Measurements from ENCODE around the gene CCNE1.

CCNE1 gene

DNA sequence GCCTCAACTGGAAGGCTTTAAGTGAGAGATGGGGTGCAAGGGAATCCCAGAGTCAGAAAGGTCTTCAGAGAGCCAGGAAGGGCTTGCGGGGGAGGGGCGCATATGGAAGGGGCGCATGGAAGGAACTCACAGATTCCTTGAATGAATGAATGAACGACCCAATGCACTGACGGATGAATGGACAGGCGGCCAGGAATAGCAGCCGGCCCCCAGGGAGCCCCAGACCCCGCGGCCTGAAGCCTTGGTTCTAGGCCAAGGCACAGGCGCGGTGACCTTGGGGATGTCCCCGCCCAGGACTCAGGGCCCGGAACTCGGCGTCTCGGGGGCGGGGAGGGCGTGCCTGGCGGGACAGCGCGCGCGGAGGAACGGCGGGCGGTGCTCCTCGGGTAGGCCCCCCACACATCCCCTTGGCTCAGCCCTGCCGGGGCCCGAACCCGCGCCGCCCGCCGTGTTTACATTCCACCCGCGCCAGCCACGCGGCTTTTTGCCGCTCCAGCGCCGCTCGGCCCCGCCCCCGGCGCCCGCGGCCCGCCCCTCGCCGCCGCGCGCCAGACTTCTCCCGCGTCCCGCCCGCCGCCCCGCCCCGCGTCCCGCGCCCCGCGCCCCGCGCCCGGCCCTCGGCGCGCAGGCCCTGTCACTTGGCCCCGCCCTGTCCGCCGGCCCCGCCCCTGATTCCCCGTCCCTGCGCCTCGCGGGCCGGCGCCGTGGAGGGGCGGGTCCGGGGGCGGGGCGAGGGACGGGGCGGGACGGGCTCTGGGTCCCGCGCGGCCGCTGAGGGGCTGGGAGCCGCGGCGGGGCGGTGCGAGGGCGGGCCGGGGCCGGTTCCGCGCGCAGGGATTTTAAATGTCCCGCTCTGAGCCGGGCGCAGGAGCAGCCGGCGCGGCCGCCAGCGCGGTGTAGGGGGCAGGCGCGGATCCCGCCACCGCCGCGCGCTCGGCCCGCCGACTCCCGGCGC lies at the start of gene CCNE1:
CCNE1 (plus strand) TSS at position 867 of the 955 bp plus-strand sequence. CDS start 565 bp downstream, outside the sequence.
- DNase-seq (ENCODE audit: low spot score), result peak; percentile 94

GRCh38 chr19:29763196-29763595 lies 48.6 kb upstream of the CCNE1 start:
- no peak for DNase-seq (ENCODE audit: low spot score)

DNA sequence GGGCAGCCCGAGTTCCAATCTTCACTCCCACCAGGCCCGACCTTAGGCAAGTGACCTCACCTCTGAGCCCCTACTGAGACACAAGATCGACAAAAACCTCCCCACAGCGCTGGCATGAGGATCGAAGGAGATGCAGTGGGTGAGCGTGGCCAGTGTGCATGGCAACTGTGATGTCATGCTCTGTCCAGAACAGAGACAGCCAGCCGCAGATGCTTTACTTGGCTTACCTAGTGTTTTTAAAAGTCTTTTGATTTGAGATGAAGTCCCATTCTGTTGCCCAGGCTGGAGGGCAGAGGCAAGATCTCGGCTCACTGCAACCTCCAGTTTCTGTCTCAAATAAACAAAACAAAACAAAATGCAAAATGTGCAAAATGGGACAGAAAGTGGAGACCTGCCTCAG lies 47.4 kb upstream of the CCNE1 start:
- DNase-seq (ENCODE audit: low spot score), result no peak

DNA sequence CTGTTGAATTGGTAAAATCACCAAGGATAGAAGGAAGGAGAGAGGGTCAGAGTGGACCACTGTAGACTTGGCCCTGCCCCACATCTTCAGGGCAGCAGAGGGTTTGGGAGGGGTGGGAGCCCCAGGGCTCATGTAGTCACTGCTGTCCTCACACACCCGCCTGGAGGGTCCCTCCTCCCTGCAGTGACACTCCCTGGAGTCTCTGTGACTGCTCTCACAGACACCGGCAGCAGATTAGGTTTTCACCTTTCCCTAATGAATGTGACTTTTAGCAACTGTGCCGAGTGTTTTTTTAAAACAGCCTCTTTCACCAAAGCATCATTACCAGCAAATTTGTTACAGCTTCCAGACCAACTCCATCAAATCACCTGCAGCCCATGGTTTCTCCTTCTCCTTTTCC lies 45.7 kb upstream of the CCNE1 start:
- no peak for DNase-seq (ENCODE audit: low spot score)

DNA sequence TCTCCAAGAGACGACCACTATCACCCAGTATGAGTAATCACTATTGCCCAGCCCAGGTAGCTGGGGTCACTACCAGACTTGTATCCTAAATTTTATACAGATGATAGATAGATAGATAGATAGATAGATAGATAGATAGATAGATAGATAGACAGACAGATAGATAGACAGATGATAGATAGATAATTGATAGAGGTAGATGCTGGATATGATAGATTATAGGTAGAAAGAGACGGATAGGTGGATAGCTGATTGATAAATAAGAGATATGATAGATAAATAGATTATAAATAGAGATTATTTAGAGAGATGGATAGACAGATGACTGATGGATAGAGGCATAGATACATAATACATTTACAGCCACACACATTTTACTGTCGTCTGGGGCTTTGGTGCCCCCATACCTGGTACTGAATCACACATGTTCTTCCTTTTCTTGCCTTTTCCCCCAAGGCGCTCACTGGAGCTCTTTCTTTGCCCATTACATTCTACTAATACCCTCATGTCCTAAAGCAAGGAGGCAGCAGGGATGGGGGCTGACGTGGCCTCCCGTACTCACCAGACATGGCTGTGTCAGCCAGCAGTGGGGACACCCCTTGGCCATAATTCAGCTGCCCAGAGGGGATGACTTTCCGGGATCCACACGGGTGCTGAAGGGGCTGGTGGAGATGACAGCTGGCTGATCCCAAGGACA lies 44.6 kb upstream of the CCNE1 start:
- no peak for DNase-seq (ENCODE audit: low spot score)

GRCh38 chr19:29768166-29768565 lies 43.6 kb upstream of the CCNE1 start:
- no peak for DNase-seq (ENCODE audit: low spot score)

- DNase-seq (ENCODE audit: low spot score), result no peak
Measured at GRCh38 chr19:29769997-29770396, 41.8 kb upstream of the CCNE1 start.

DNA sequence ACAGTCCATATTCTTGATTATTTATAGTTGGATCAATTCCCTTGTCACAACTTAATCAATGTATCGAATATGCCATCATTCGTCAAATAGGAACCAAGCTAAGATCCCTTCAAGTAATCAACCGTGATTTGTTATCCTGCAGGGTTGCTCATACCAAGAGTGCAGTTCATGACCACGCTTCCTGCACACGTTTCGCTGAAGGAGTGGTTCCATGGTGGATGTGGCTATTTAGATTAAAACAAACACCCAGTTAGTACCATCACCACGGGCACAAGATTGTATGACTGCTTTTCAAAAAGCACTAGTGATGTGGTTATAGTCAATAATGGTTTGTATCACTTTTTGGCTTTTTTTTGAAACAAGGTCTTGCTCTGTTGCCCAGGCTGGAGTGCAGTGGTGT lies 41.1 kb upstream of the CCNE1 start:
- DNase-seq (ENCODE audit: low spot score), result no peak

DNA sequence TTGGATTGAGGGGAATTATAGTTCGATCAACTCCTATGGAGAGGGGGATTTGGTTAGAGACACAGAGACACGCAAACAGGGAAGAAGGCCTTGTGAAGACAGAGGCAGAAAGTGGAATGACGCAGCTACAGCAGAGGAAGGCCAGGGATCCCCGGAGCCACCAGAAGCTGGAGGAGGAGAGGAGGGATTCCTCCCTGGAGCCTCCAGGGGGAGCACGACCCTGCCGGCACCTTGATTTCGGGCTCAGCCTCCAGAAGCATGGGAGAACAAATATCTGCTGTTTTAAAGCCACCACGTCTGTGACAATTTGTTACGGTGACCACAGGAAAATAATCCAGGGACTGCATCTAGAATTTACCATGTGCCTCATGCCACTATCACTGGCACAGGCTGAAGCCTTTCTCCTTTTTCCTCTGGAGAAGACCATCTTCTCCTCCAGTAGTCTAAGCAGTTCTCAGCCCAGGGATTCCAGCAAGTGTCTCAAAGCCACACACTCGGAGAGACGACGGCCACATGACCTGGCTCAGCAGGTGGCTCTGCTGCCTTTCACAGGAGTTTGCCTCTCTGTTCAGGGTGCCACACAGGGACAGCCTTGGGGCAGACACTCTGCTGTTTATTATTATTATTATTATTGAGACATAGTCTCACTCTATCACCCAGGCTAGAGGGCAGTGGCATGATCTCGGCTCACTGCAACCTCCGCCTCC lies 39.9 kb upstream of the CCNE1 start:
- peak; percentile 21 for DNase-seq (ENCODE audit: low spot score)

DNA sequence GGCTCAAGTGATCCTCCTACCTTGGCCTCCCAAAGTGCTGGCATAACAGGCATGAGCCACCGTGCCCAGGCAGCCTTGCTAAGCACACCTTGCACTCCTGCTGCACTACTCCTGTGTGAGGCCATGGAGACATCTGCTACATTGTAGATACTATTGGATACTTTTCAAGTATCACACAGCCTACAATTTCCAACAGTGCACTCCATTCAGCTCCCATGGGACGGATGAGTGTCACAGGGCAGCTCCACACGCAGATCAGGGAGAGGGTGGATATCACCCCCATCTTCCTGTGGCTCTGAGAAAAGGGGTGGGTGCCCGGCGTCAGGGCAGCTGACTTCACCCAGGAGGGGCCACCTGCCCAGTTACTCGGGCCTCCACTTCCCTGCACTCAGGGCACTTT lies 39.1 kb upstream of the CCNE1 start:
- no peak for DNase-seq (ENCODE audit: low spot score)

DNA sequence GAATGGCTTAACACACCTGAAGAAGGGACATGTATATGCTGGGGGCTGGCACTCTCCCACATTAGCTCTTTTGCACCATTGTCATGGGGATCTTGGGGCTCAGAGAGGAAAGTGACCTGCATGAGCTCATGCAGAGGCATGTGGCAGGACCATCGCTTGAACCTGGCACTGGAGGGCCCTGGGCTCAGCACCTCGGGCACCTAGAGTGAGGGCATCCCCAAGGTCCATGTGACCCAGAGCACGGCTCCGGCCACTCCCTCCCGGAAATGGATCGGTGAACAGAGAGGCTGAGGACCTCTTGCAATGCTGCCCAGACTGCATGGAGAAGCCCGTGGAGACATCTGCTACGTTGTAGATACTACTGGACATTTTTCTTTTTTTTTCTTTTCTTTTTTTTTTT lies 38.6 kb upstream of the CCNE1 start:
- no peak for DNase-seq (ENCODE audit: low spot score)

DNA sequence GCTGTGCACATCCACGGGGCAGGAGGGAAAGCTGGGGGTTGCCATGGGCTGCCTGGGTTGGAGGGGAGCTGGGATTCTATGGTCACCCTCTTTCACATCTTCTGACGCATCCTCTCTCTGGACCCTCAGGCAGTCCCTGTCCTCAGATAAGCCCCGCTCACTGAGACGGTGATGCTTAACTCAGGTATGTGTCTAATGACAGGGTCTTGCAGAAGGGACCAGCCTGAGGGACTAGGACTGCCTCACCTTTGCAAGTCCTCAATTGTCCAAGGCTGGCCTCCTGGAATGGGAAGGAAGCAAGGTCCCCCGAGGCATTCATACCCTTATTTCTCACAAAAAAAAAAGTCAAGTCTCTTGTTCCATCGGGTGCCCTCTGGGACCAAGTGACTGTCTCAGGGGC lies 37.7 kb upstream of the CCNE1 start:
- no peak for DNase-seq (ENCODE audit: low spot score)

DNA sequence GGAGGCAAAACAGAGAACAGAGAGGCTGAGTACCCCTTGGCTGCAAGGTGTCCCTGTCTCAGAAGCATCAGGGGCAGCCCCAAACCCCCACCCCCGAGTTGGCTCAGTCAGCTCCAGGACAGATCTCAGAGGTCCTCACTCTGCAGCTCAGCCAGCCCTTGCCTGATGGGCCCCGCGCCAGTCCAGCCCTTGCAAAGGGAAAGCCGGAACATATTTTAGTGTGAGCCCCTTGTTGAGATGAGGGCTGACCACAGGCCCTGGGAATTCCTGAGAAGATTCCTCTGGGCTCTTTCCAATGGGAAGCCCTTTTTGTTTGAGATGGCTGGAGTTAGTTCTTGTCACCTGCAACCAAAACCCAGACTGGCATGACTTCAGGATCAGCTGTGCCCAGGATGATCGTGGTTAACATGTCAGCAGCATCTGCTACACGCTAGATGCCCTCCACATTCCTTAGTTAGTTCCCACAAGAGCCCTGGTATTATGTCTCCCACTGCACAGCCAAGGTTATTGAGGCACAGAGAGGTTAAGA lies 33.9 kb upstream of the CCNE1 start:
- no peak for DNase-seq (ENCODE audit: low spot score)

GRCh38 chr19:29779921-29780320 lies 31.9 kb upstream of the CCNE1 start:
- no peak for DNase-seq (ENCODE audit: low spot score)

GRCh38 chr19:29781386-29782259 lies 30.2 kb upstream of the CCNE1 start:
- no peak for DNase-seq (ENCODE audit: low spot score)

GRCh38 chr19:29782260-29782580 lies 29.6 kb upstream of the CCNE1 start:
- no peak for DNase-seq (ENCODE audit: low spot score)

- no peak for DNase-seq (ENCODE audit: low spot score)
Measured at GRCh38 chr19:29783627-29784190, 28.1 kb upstream of the CCNE1 start.

GRCh38 chr19:29784598-29785223 lies 27.1 kb upstream of the CCNE1 start:
- no peak for DNase-seq (ENCODE audit: low spot score)

- DNase-seq (ENCODE audit: low spot score), result no peak
Measured at GRCh38 chr19:29785360-29785759, 26.4 kb upstream of the CCNE1 start.

DNA sequence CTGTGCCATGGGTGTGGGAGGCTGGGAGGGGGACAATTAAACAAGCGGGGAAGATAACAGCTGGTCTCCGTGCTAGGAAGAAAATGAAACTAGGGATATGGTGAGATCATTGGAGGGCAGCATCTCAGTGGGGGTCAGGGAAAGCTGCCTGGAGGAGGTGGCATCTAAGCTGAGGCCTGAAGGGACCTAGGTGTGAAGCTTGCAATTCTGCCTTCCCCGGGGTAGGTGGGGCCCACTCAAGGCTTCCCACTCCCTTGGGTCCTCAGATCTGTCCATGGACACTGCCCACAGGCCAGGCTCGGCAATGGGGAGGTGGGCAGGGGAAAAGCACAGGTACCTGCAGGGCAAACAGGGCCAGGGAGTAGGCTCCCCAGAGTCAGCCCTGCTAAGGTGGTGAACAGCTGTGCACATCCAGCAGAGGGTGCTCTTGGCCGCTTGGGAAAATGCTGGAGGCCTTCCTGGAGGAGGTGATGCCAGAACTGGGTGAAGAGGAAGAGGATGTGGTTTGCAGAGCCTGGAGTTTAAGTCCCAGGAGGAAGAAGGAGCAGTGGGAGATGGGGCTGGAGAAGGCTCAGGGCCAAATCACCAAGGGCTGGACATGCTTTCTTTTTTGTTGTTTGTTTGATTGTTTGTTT lies 25.7 kb upstream of the CCNE1 start:
- no peak for DNase-seq (ENCODE audit: low spot score)
